Activated CD4-positive, alpha-beta T cell treated with anti-CD3 and anti-CD28 coated beads, Interleukin-2, amount 50 U/mL, for 48 hours (primary cell): ENCODE results near the gene ZRANB3.
"Not testable (repeated sequence)": the region's sequence is repeated elsewhere in the genome, so short reads cannot be mapped to it uniquely, and the experiment has no call there.

ENCODE experiments used
- DNase-seq, 2 experiments: peaks; one replicate each; pipeline ENCODE4 v3.0.0-alpha.2; 2020

The ZRANB3 gene

DNA sequence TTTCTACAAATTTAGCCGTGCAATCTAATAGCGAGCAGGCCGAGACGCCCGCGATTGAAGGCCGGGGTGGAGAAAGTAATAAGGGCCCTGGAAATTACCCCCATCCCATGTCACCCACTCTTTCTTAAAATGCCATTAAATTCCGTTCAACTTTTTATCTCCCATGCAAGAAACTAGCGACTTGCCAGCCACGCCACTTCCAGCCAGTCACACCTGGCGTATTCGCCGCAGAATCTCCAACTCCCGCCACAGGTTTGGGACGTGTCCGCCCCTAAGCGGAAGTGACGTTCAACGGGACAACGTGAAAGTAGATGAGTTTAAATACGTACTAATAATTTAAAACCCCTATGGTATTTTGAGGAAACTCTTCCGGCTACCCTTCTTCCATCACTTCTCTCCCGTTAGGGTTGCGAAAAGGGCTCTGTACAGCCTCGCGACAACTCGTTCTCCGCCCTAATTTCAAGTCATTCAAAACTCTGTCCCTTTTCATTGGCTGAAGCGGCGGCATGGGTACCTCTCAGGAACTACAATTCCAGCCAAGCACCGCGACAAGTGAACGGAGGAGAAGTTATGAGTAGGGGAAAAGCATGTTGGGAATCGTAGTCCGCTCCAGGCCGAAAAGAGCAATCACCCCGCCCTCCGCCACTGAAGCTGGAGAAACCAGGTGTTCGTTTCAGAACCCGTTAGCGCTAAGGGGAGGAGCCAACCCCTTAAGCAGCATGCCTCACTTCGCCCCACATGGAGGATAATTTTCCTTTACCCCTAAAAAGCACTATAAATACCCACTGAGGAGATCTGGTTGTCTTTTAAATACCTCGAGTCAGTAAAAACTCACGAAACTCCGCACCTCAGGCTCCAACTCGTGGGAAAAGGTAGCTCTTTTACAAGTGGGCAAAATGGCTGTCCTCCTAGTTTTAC is at the start of gene ZRANB3:
TSS of gene ZRANB3 (minus strand) at position 906 of the 918 bp plus-strand sequence.
- DNase-seq = peak; percentile 91 to 94

GRCh38 chr2:135573620-135574019 is 42.6 kb upstream of the ZRANB3 start:
- no peak for DNase-seq

GRCh38 chr2:135570884-135571283 is 39.9 kb upstream of the ZRANB3 start:
- no peak for DNase-seq

DNA sequence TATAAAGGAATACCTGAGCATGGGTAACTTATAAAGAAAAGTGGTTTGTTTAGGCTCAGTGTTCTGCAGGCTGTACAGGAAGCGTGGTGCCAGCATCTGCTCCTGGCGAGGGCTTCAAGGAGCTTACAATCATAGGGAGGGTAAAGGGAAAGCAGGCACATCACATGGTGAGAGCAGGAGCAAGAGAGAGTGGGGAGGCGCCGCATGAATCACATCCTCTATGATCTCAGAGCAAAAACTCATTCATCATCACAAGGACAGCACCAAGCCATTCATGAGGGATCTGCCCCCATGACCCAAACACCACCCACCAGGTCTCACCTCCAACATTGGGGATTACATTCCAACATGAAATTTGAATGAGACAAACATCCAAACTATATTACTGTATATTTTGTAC is 32.8 kb upstream of the ZRANB3 start:
- DNase-seq = peak in 1 of 2 experiments; percentile 13

GRCh38 chr2:135561925-135562324 is 30.9 kb upstream of the ZRANB3 start:
- DNase-seq = no peak

- DNase-seq = no peak
Measured at GRCh38 chr2:135557530-135557929, 26.5 kb upstream of the ZRANB3 start.

- DNase-seq = no peak
Measured at GRCh38 chr2:135555311-135555710, 24.3 kb upstream of the ZRANB3 start.

GRCh38 chr2:135552887-135553286 is 21.9 kb upstream of the ZRANB3 start:
- DNase-seq = no peak

DNA sequence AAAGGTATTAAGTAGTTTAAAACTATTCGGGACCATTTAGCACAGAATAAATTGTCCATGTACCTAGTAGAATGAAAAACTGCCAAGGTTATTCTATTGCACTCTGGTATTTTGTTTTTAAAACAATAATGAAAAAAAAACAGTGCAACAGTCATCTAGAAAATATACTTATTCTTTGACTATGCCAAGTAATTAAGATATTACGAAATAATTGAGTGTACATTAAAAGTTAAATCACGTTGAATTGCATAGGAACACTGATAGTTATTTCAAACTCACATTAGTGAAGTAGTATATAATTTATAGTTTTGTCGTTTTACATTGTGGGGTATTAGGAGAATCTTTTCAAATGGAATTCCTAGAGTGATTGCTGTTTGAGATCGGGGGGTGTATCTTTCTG is 20.3 kb upstream of the ZRANB3 start:
- DNase-seq = no peak

DNA sequence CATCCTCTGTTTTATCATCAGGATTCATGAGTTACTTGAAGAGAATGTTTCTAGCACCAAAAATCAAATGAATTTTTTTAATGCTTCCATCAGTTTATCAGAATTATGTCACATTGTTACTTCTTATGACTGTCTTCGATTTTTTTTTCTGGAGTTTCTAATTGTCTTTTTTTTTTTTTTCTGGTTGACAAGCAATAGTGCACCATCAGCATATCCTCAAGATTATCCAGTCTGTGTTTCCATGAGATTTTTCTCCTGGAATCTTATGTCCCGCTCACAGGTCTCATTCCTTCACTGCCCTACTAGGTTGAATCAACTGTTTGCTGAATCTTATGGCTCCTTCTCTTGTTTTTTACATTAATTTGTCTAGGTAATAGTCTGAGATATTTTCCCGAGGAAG is 16.3 kb upstream of the ZRANB3 start:
- DNase-seq = no peak

GRCh38 chr2:135546436-135546835 is 15.4 kb upstream of the ZRANB3 start:
- DNase-seq = no peak

DNA sequence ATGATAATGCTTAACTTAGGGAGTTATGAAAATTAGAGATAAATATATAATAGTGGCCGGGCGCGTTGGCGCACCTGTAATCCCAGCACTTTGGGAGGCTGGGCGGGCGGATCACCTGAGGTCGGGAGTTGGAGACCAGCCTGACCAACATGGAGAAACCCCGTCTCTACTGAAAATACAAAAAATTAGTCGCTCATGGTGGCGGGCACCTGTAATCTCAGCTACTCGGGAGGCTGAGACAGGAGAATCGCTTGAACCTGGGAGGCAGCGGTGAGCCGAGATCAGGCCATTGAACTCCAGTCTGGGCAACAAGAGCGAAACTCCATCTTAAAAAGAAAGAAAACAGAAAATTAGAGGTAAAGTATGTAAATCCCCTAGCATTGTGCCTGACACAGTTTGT is 2.5 kb upstream of the ZRANB3 start:
- DNase-seq = not testable (repeated sequence)

- DNase-seq = no peak
Measured at GRCh38 chr2:135532581-135532980, 1.6 kb upstream of the ZRANB3 start.

GRCh38 chr2:135531231-135532197 is 496 bp upstream of the ZRANB3 start, which contains the start of gene R3HDM1:
R3HDM1 (plus strand) TSS chr2:135531484; CDS start chr2:135604846, 73,362 bp downstream.
- peak; percentile 95 to 96 for DNase-seq

DNA sequence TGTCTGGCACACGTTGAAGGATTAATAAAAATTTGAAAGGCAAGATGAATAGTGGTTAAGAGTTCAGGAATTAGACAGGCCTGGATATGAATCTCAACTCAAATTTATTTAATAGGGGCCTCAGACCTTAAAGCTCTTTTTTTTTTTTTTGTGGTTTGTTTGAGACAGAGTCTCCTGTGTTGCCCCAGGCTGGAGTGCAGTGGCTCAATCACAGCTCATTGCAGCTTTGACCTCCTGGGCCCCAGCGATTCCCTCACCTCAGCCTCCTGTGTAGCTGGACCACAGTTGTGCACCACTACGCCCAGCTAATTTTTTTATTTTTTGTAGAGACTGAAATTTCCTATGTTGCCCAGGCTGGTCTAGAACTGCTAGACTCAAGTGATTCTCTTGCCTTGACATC is 3.0 kb downstream of the ZRANB3 start:
- no peak for DNase-seq

DNA sequence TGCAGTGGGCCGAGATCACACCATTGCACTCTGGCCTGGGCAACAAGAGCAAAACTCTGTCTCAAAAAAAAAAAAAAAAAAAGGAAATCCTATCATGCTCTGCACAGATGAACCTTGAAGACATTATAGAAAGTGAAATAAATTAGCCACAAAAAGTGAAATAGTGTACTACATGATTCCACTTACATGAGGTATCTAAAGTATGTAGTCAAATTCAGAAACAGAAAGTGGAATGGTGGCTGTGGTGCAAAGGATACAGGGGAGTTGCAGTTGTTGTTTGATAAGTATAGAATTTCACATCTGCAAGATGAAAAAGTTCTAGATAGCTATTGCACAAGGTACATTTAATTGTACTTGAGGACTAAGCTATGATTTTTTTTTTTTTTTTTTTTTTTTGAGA is 5.2 kb downstream of the ZRANB3 start:
- DNase-seq = no peak

DNA sequence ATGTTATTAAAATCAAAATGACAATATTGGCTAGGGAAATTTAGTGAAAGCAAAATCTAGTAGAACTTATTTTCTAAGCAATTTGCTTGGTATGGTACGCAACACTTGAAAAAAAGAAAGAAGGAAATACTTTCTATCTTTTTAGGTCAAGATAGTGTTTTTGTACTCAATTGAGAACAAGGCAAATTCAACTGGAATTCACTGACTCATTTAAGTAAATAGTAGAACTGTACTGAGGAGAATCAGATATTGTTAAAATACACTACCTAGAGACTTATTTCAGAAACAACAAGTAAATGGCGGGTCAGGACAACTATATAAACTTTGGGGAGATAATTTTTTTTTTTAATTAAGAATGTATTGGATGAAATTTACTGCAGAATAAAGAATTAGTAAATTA is 18.9 kb downstream of the ZRANB3 start:
- DNase-seq = no peak

DNA sequence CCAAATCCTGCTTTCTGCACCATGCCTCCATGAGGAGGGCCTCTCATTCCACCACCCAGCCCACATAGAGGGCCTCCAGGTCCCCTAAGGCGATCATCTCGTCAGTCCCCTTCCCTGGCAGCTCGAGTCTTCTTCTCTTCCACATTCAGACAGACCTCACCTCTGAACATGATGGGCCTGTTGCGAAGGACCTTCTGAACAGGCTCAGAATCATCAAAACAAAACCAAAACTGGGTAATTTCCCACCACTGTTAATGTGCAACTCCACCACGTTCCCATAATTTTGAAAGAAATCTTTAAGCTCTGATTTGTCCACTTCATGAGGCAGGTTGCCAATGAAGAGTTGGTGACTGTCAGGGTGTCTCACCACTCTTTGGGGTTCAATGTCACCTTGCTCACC is 20.4 kb downstream of the ZRANB3 start:
- no peak for DNase-seq

DNA sequence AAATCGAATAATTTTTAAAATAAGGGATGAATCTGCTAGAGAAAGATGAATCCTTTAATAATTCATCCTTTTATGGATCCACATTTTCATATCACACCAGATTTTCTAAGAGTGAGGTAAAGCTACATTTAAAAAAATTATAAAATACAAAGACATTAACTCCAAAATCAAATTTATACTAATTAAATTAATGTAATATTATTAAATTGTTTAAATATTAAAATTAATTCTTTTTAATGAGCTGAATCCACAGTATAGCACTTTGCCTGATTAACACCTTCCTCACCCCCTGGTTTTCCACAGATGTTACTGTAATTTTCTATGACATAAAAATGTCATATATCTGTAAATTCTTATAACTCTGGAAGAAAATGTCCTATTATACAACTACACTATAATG is 26.2 kb downstream of the ZRANB3 start:
- no peak for DNase-seq

- not testable (repeated sequence) for DNase-seq
Measured at GRCh38 chr2:135498588-135498987, 32.4 kb downstream of the ZRANB3 start.

GRCh38 chr2:135494917-135495316 is 36.1 kb downstream of the ZRANB3 start:
- DNase-seq = no peak

DNA sequence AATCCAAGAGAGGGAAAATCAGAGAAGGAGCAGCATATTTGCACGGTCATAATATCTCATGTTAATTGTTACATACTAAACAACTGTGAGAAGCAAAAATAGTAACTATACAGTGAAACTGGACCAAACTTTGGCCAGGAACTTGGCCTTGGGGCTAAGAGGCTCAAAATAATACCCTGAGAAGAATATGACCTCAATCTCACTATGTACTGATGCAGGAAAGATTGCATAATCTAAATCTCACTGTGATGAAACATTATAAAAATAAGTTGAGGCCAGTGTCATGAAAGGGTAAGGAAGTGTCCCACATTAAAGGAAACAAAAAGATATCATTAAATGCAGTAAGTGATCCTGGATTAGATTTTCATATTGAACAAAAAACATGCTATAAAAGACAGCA is 36.5 kb downstream of the ZRANB3 start:
- DNase-seq = no peak

GRCh38 chr2:135490376-135490775 is 40.6 kb downstream of the ZRANB3 start:
- no peak for DNase-seq
